HG03039 (cell line): ENCODE data around the gene DMBT1.

Experiments used
- ATAC-seq: cut with Tn5 transposase; IDR thresholded peaks from one replicate; pipeline ENCODE4 v1.9.1; 2021; ENCODE audit warnings: mild to moderate bottlenecking, moderate library complexity; ENCODE audit not compliant: unreplicated experiment

DMBT1 gene

GRCh38 chr10:122548407-122549085, 12.0 kb upstream of the DMBT1 start:
- no peak for ATAC-seq

GRCh38 chr10:122549636-122550035, 10.9 kb upstream of the DMBT1 start:
- ATAC-seq, result no peak

- no peak for ATAC-seq
These were observed 10.1 kb upstream of the DMBT1 start for GRCh38 chr10:122550427-122550826.

GRCh38 chr10:122550983-122551382, 9.6 kb upstream of the DMBT1 start:
- no peak for ATAC-seq

- ATAC-seq, result no peak
These were observed 9.1 kb upstream of the DMBT1 start for GRCh38 chr10:122551450-122551849.

GRCh38 chr10:122553341-122553740, 7.2 kb upstream of the DMBT1 start:
- ATAC-seq, result no peak

- no peak for ATAC-seq
These were observed 6.2 kb upstream of the DMBT1 start for GRCh38 chr10:122554131-122555036.

GRCh38 chr10:122555442-122555841, 5.1 kb upstream of the DMBT1 start:
- no peak for ATAC-seq

- ATAC-seq, result no peak
These were observed 3.0 kb upstream of the DMBT1 start for GRCh38 chr10:122557516-122557915.

- ATAC-seq, result no peak
These were observed 2.1 kb upstream of the DMBT1 start for GRCh38 chr10:122558452-122558851.

GRCh38 chr10:122559228-122559627, 1.3 kb upstream of the DMBT1 start:
- no peak for ATAC-seq

GRCh38 chr10:122561212-122561611, 658 bp downstream of the DMBT1 start:
- no peak for ATAC-seq

- no peak for ATAC-seq
These were observed 1.2 kb downstream of the DMBT1 start for GRCh38 chr10:122561792-122562191.

- ATAC-seq, result no peak
These were observed 4.4 kb downstream of the DMBT1 start for GRCh38 chr10:122564980-122565379.

GRCh38 chr10:122565766-122566206, 5.2 kb downstream of the DMBT1 start:
- no peak for ATAC-seq

GRCh38 chr10:122566632-122567031, 6.1 kb downstream of the DMBT1 start:
- no peak for ATAC-seq

- ATAC-seq, result no peak
These were observed 6.6 kb downstream of the DMBT1 start for GRCh38 chr10:122567056-122567660.

GRCh38 chr10:122568551-122568950, 8.0 kb downstream of the DMBT1 start:
- no peak for ATAC-seq

GRCh38 chr10:122570920-122571319, 10.4 kb downstream of the DMBT1 start:
- ATAC-seq, result no peak

GRCh38 chr10:122571892-122572291, 11.3 kb downstream of the DMBT1 start:
- no peak for ATAC-seq

- ATAC-seq, result no peak
These were observed 15.2 kb downstream of the DMBT1 start for GRCh38 chr10:122575776-122576175.

GRCh38 chr10:122576291-122576690, 15.7 kb downstream of the DMBT1 start:
- no peak for ATAC-seq
